ENCODE data around the gene FIGN.

DNA sequence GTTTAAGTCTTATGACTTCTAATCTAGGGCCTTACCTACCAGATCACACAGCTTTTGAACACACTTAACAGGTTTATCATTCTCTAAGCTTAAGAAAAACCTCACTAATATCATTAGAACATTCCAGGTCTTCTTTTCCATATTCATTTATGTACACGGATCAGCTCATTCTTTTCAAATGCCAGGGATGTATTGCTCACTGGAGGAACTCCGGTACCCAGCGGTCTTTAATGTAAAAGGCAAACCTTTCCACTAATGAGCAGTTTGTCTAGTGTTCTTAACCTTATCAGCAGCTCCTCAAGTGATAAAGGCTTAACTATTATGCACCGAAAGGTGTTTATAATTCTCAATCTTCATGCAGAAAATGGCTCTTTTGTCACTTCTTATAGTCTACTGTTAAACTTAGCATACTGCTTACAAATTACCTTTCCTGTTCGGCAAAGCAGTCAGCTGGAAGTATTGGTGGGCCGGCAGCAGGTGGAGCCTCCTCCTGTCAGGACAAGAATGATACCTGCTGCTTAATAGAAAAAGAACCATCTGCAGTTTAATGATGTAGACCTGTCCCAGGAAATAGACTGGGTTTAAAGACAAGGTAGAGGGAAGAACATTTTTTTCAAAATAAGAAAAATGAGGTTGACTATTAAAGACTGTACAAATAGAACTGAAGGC lies 142.7 kb downstream of the FIGN start:
- TF ChIP-seq POLR2A (IDR thresholded peaks at IDR 0.05; ENCODE audit: low read depth, low read length) (no peak), CEBPB (IDR thresholded peaks at IDR 0.05; ENCODE audit: low read depth, low read length) (no peak), SMC3 (IDR thresholded peaks at IDR 0.05; ENCODE audit: low read depth, low read length) (no peak), RAD21 (IDR thresholded peaks at IDR 0.05; ENCODE audit: low read length) (no peak), FOS (IDR thresholded peaks at IDR 0.05; ENCODE audit: low read depth, low read length) (no peak), CHD1 (IDR thresholded peaks at IDR 0.05; ENCODE audit: low read depth, low read length) (no peak), RFX5 (IDR thresholded peaks at IDR 0.05; ENCODE audit: low read depth, low read length) (no peak), BHLHE40 (IDR thresholded peaks at IDR 0.05; ENCODE audit: low read depth, low read length) (no peak)
- TF ChIP-seq, protein P1, sequence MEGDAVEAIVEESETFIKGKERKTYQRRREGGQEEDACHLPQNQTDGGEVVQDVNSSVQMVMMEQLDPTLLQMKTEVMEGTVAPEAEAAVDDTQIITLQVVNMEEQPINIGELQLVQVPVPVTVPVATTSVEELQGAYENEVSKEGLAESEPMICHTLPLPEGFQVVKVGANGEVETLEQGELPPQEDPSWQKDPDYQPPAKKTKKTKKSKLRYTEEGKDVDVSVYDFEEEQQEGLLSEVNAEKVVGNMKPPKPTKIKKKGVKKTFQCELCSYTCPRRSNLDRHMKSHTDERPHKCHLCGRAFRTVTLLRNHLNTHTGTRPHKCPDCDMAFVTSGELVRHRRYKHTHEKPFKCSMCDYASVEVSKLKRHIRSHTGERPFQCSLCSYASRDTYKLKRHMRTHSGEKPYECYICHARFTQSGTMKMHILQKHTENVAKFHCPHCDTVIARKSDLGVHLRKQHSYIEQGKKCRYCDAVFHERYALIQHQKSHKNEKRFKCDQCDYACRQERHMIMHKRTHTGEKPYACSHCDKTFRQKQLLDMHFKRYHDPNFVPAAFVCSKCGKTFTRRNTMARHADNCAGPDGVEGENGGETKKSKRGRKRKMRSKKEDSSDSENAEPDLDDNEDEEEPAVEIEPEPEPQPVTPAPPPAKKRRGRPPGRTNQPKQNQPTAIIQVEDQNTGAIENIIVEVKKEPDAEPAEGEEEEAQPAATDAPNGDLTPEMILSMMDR (conservative IDR thresholded peaks at IDR 0.05; ENCODE audit: low read depth, low read length) = no peak
- TF ChIP-seq, protein P2, sequence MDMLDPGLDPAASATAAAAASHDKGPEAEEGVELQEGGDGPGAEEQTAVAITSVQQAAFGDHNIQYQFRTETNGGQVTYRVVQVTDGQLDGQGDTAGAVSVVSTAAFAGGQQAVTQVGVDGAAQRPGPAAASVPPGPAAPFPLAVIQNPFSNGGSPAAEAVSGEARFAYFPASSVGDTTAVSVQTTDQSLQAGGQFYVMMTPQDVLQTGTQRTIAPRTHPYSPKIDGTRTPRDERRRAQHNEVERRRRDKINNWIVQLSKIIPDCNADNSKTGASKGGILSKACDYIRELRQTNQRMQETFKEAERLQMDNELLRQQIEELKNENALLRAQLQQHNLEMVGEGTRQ (IDR thresholded peaks at IDR 0.05; ENCODE audit: low read depth, low read length) = no peak
- TF ChIP-seq, protein P3, sequence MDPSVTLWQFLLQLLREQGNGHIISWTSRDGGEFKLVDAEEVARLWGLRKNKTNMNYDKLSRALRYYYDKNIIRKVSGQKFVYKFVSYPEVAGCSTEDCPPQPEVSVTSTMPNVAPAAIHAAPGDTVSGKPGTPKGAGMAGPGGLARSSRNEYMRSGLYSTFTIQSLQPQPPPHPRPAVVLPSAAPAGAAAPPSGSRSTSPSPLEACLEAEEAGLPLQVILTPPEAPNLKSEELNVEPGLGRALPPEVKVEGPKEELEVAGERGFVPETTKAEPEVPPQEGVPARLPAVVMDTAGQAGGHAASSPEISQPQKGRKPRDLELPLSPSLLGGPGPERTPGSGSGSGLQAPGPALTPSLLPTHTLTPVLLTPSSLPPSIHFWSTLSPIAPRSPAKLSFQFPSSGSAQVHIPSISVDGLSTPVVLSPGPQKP (IDR thresholded peaks at IDR 0.05; ENCODE audit: borderline replicate concordance, low read depth, low read length) = no peak

All from IMR-90 (cell line).